ENCODE measurements around the gene A3GALT2.

Gene A3GALT2

DNA sequence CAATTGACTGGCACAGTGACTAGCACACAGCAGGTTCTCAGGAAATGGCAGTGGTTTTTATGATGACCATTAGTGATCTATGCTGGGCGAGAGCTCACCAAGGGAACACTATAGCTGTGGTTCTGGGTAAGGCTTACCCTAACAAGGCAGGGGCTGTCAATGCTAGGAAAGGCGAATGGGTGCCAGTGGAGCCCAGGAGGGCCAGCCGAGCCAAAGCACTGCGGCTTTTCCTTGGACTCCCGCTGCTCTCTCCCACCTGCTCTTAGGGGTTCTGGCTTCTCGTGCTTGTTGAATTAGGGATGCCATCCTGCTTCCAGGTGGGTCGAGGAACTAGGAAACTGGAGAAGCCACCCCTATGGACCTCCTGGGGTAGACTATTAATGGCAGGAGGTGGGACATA, 10.0 kb upstream of the A3GALT2 start:
- no peak for FAIRE-seq

- no peak for FAIRE-seq
Observed at GRCh38 chr1:33330361-33330890, 9.5 kb upstream of the A3GALT2 start.

- no peak for FAIRE-seq
Observed at GRCh38 chr1:33329600-33330305, 8.9 kb upstream of the A3GALT2 start.

GRCh38 chr1:33328817-33329216, 7.9 kb upstream of the A3GALT2 start:
- no peak for FAIRE-seq

GRCh38 chr1:33327587-33328325, 6.9 kb upstream of the A3GALT2 start:
- FAIRE-seq, result no peak

DNA sequence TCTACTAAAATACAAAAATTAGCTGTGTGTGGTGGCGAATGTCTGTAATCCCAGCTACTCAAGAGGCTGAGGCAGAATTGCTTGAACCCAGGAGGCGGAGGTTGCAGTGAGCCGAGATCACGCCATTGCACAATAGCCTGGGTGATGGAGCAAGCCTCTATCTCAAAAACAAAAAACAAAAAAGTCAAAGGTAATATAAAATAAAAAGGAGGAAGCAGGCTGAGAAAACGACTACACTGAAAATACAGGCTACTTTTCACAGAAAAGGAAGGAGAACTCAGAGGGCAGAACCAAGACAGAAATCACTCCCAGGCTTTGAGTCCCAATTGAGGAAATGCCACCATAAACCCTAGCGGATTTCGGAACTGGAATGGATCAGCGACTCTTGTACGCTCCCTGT, 5.9 kb upstream of the A3GALT2 start:
- no peak for FAIRE-seq

DNA sequence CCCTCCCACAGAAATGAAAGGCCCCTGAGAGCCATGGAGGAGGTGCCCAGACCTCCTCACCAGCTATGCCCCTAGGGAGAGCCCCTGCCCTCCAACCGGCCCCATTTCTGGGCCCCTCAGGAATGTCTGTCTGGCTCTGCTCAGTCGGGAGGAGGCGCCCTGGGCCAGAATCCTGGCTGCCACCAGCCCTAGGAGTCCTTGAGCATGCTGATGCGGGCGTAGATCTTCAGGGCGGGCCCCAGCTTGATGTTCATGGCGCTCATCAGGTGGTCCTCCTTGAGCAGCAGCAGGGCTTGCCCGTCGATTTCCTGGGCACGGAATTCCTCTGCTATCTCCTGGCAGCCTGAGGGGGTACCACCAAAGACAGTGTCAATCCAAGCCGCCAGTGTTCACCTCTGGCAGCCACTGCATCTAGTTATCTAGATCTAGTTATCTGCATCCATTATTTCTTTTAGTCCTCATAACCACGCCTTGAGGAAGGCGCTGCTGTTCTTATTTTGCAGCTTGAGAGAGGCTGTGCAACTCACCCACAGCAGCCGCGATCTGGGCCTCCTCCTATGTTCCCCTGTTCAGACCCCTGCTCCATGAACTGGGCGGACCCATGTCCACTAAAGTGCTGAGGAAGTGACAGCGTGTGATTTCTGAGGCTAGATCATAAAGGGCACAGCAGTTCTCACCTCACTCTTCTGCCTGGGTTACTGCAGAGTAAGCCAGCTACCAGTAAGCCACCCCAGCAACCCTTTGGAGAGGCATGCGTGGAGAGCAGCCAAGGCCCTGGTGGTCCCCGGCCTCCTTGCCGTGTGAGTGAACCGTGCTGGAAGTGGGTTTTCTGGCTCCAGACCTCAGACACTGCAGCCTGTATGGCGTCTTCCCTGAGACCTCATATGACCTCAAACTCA, 4.0 kb upstream of the A3GALT2 start:
- no peak for FAIRE-seq

DNA sequence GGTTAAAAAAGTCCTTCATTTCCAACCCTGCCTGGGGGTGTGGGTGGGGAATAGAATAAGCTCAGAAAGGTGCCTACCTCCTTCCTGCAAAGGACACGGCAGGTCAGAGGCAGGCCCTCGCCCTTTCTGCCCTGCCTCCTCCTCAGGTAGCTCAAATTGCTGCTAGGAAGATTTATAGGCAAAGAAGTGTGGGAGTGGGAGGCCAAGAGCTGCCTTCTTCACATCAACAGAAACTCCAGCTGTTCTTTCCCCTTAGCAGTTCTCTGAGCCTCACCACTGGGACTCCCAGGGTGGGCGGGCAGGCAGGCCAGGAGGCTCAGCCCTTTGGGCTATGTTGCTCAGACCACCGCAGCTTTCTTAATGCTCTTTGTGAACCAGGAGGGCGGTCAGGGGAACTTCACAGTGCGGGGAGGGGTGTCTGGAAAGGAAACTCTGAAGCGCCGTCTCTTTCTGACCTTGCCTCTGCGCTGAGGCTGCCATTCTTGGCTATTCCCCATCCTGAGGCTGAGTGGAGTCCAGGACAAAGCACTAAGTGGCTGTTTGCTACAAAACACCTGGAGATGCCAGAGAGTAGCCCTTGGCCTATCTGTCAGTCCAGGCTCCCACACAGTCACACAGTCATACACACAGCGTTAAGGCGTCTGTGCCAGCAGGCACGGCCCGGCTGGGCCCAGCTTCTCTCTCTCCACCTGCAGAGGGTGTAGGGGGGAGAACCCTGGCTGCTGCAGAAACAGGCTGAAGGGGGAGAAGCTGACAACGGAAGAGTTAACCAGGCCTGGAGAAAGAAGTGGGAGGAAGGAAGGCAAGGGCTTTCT, 3.0 kb upstream of the A3GALT2 start:
- FAIRE-seq, result no peak

DNA sequence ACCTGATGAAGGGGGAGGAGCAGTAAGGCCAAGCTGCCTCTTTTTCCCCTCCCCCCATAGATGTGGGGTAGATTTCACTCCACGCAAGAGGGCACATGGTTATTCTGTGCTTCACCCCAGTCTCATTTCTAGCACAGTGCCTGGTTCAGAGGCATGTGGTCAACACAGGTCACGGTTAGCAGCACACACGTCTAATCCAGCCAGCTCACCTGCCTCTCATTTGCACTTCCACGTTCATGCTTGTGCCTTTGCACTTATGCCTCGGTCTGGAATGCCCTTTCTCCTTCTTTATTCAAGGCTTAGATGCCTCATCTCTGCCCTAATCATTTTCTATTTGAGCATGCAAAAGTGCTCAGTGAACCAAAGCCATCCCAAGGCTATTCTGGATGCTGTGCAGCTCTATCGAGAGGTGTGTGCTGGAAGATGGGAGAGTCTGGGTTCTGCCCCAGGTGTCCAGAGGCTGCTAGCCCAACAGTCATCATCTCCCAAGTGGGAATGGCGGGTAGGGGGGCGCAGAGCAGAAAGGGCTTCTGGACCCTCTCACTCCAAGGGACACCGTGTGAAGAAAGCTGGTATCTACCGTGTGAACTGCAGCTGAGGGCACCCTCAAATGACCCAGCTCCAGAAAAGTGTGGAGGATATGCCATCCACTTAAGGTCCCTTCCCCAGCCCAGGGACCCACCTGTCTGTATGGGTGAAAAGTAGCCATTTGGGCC, 2.1 kb upstream of the A3GALT2 start:
- no peak for FAIRE-seq

- FAIRE-seq, result no peak
Observed at GRCh38 chr1:33322109-33322508, 1.2 kb upstream of the A3GALT2 start.

GRCh38 chr1:33321178-33321577, 280 bp upstream of the A3GALT2 start:
- no peak for FAIRE-seq

GRCh38 chr1:33319949-33320618, 814 bp downstream of the A3GALT2 start:
- FAIRE-seq, result no peak

DNA sequence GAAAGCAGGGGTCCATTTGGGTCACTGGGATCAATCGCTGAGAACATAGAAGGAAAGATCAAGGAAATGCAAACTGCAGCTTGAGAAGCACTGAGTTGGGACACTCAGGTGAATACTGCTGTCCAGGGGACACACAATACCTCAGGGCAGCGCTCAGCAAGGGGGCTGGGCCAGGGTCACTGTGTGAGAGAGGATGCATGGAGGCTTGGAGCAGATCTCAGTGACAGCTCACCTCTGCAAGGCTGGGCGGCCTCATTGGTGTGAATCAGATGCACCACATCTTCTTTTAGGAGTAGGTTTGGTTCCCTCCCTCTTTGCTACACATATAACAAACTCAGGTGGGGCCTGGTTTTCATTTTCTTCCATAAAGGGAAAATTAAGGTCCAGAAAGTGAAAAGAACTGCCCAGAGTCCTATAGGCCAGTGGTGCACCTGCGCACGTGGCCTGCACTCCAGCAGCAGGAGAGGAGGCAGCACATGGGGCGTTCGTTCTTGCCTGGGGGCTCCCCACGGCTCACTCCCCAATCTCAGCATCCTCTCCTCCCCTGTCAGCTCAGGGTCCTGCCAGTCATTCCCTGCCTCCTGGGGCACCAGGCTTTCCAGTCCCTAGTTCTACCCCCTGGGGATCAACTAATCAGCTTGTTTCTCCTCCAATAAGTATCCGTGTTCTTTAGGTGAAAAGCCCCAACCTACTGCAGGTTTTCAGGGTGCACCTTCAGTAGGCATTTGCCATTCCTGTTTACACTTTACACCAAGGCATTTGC, 1.5 kb downstream of the A3GALT2 start:
- no peak for FAIRE-seq

DNA sequence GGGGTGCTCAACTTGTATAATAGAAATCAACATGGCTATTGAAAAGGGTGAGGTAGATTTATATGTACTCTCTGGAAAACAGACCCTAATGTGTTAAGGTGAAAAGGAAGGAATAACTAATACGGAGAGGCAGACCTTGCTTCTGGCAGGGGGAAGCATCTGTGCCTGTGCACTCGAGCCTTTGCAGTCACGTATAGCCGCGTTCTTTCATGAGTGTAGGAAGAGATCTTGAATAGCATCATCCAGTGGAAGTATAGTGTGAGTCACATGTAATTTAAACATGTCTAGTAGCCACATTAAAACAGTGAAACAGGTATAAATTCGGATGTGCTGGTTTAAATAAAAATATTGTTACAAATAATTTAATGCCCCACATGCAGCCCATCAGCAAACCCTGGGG, 3.0 kb downstream of the A3GALT2 start:
- FAIRE-seq, result no peak

- FAIRE-seq, result no peak
Observed at GRCh38 chr1:33317354-33317753, 3.5 kb downstream of the A3GALT2 start.

DNA sequence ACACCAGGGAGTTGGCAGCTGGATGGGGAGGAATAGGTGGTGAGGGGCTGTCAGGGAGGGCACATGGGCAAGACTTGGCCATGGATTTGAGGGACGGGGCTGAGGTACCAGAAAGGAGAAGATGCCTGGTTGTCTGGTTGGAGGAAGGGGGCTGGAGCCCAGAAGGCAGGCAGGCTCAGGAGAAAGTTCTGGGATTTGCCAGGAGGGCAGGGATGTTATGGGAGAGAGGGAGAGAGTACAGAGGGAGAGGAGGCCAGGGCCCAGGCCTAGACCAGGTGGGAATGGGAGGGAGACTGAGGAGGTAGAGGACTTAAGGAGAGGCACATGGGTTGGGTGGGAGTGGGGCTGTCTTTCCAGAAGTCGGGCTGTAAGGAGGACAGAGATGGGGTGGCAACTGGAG, 4.3 kb downstream of the A3GALT2 start:
- no peak for FAIRE-seq

DNA sequence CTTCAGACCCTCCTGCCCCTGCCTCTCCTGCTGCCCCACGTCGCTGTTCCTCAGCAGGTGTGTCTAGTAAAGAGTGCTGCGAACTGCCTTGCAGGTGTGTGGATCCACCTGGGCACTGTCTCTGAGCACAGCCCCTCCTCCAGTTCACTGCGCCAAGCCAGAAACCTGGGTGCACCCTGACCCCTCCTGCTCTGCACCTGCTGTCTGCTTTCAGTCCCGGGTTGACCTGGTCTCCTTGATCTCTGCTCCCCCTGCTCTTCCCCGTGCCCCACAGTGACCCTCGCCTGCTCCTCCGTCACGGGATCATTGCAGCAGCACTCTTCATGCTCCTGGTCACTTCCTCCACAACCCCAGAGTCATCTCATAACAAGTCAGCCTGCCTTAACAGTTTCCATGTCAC, 6.5 kb downstream of the A3GALT2 start:
- FAIRE-seq, result no peak

DNA sequence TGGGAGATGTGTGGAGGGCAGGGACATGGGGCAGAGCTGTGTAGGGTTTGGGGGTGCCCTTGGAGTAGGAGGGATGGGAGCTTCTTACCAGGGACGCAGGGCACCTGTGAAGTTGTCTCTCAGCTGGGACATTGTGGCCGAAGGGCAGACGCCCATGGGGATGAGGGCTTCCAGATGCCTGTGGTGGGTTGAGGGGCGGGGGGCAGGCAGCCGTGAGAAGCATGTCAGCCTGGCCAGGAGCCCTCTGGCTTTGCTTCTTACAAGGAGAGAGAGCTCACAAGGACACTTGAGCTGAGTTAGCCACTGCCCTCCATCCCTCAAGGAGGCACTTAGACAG, 8.5 kb downstream of the A3GALT2 start:
- no peak for FAIRE-seq

DNA sequence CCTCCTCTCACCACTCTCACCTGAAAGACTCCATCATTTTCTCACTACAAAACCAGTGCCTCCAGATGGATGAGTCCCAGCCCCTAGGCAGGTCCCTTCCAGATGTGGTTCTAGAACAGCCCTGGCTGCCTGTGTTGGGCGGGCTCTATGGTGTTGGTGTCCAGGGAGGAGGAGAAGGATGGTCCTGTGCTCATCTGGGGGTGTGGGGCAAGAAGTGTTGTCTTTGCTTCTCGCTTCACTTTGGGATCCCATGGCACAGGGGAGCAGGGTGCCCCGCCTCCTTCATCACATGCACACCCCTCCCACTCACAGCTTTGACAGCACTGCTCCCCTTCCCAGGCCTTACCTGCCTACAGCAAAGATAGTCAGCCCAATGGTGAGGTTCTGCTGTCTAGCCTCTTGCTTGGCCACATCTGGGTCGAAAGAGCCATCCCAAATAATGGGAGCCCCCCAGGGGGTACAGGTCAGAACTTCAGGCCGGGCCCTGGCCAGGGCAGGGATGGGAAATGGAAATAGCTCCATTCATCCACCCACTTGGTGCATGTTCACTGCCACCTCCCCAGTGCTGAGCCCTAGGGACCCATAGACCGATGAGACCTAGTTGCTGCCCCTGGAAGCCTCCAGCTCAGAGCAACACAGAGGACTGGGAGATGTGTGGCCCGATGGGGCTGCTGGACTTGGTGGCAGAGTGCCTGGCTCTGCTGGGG, 9.0 kb downstream of the A3GALT2 start:
- no peak for FAIRE-seq

DNA sequence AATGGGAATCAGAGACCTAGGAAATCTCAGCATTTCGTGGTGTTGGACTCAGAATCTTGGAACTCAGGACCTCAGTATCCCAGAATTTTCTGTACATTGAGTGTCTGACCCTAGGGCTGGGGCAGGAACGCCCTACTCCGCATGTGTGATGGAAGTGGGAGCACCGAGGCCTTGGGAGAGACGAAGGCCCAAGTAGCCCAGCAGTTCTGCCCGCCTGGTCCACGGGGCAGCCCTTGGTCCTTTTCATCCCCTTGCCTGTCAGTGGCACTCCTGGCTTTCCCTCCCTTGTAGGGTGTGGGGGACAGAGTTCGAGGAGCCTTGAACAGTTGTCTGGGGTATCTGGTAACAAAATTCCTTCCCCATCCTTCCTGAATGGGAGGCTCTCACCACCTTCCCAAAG, 10.2 kb downstream of the A3GALT2 start:
- no peak for FAIRE-seq

Measured in islet of Langerhans (tissue), 1 donor.